Mesothelial cell of epicardium (in vitro differentiated cells): Measurements from ENCODE around the gene CTSD. TPM values are rescaled to one million over a fixed set of nuclear protein-coding genes. Genes with fewer than 3 reads are reported as not detected.

Experiments
- DNase-seq, 2 experiments: peaks; one replicate each; pipeline ENCODE4 v3.0.0; 2021; ENCODE audit warnings: low spot score in 2 of 2; ENCODE audit not compliant: unreplicated experiment in 2 of 2
- H3K27ac Mint-ChIP-seq: 2 replicates; pipeline ENCODE4 v1.8.0; 2021; ENCODE audit warnings: mixed read lengths
- H3K27me3 Mint-ChIP-seq: 2 replicates; pipeline ENCODE4 v1.8.0; 2021; ENCODE audit warnings: low read depth, mixed read lengths
- H3K36me3 Mint-ChIP-seq: 2 replicates; pipeline ENCODE4 v1.8.0; 2021; ENCODE audit warnings: mixed read lengths
- H3K4me1 Mint-ChIP-seq: 2 replicates; pipeline ENCODE4 v1.8.0; 2021; ENCODE audit warnings: mixed read lengths
- H3K4me3 Mint-ChIP-seq: 2 replicates; pipeline ENCODE4 v1.8.0; 2021; ENCODE audit warnings: mild to moderate bottlenecking, moderate library complexity, mixed read lengths
- H3K9me3 Mint-ChIP-seq: 2 replicates; pipeline ENCODE4 v1.8.0; 2021; ENCODE audit warnings: mixed read lengths
- total RNA-seq: library from RNA; stranded (reverse); gene quantifications from 3 replicates; pipeline ENCODE4 v1.2.1, GENCODE V29; 2021
- TF ChIP-seq, protein P1 (sequence below): fragments of 200-600 bp; sonication (generic); IDR thresholded peaks from one replicate; pipeline ENCODE4 v1.5.0; 2021; ENCODE audit warnings: antibody characterized with exemption; ENCODE audit not compliant: unreplicated experiment

The CTSD gene
- total RNA-seq, 1 donor from 2014 or later: 139 TPM

- H3K9me3 Mint-ChIP-seq: no peaks in the 10 kb centered on the region
- DNase-seq: no peak
- H3K36me3 Mint-ChIP-seq: no peaks in the 10 kb centered on the region
- TF ChIP-seq, protein P1, sequence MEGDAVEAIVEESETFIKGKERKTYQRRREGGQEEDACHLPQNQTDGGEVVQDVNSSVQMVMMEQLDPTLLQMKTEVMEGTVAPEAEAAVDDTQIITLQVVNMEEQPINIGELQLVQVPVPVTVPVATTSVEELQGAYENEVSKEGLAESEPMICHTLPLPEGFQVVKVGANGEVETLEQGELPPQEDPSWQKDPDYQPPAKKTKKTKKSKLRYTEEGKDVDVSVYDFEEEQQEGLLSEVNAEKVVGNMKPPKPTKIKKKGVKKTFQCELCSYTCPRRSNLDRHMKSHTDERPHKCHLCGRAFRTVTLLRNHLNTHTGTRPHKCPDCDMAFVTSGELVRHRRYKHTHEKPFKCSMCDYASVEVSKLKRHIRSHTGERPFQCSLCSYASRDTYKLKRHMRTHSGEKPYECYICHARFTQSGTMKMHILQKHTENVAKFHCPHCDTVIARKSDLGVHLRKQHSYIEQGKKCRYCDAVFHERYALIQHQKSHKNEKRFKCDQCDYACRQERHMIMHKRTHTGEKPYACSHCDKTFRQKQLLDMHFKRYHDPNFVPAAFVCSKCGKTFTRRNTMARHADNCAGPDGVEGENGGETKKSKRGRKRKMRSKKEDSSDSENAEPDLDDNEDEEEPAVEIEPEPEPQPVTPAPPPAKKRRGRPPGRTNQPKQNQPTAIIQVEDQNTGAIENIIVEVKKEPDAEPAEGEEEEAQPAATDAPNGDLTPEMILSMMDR: no peak
- H3K4me1 Mint-ChIP-seq: peaks cover 3% of the 10 kb centered on the region
- H3K27me3 Mint-ChIP-seq: peaks cover 14% of the 10 kb centered on the region
- no peak overlapping the region for H3K27ac Mint-ChIP-seq
- H3K4me3 Mint-ChIP-seq: no peak overlapping the region
Measured at GRCh38 chr11:1777737-1778136, 14.0 kb upstream of the CTSD start.

- no peak for DNase-seq
Measured at GRCh38 chr11:1776944-1777715, 13.4 kb upstream of the CTSD start.

DNA sequence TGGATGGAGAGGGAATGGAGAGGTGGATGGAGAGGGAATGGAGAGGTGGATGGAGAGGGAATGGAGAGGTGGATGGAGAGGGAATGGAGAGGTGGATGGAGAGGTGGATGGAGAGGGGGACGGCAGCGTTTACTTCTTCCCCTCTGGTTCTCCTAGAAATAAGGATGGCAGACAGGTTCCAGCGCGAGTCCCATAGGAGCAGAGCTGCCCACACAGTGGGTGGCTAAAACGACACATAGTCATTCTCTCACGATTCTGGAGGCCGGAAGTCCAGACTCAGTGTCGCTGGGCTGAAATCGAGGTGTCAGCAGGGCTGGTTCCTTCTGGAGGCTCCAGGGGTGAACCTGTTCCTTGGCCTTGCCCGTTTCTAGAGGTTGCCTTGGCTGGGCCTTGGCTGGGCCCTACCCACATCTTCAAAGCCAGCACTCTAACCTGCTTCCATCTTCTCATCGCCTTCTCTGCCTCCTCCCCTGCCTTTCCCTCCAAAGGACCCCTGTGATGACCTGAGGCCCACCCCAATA, 12.7 kb upstream of the CTSD start:
- Mint-ChIP-seq H3K4me1 (peaks cover 13% of the 10 kb centered on the region), H3K9me3 (no peaks in the 10 kb centered on the region)

More at GRCh38 chr11:1776944-1777715, 13.4 kb upstream of the CTSD start:
- Mint-ChIP-seq H3K27me3 (peaks cover 11% of the 10 kb centered on the region), H3K36me3 (no peaks in the 10 kb centered on the region), H3K27ac (no peak overlapping the region), H3K4me3 (no peak overlapping the region), H3K4me1 (peaks cover 9% of the 10 kb centered on the region), H3K9me3 (no peaks in the 10 kb centered on the region)
- TF ChIP-seq, protein P1: no peak

GRCh38 chr11:1774886-1775285, 11.2 kb upstream of the CTSD start:
- DNase-seq: no peak
- H3K27ac Mint-ChIP-seq: no peak overlapping the region
- TF ChIP-seq, protein P1: no peak
- peaks cover 13% of the 10 kb centered on the region for H3K4me1 Mint-ChIP-seq
- no peaks in the 10 kb centered on the region for H3K36me3 Mint-ChIP-seq
- H3K4me3 Mint-ChIP-seq: no peak overlapping the region
- H3K9me3 Mint-ChIP-seq: no peaks in the 10 kb centered on the region
- peaks cover 9% of the 10 kb centered on the region for H3K27me3 Mint-ChIP-seq

More for the DNA sequence above, 12.7 kb upstream of the CTSD start:
- H3K27me3 Mint-ChIP-seq: peaks cover 8% of the 10 kb centered on the region
- H3K36me3 Mint-ChIP-seq: no peaks in the 10 kb centered on the region
- DNase-seq: no peak
- TF ChIP-seq, protein P1: no peak
- H3K4me3 Mint-ChIP-seq: no peak overlapping the region
- H3K27ac Mint-ChIP-seq: no peak overlapping the region

DNA sequence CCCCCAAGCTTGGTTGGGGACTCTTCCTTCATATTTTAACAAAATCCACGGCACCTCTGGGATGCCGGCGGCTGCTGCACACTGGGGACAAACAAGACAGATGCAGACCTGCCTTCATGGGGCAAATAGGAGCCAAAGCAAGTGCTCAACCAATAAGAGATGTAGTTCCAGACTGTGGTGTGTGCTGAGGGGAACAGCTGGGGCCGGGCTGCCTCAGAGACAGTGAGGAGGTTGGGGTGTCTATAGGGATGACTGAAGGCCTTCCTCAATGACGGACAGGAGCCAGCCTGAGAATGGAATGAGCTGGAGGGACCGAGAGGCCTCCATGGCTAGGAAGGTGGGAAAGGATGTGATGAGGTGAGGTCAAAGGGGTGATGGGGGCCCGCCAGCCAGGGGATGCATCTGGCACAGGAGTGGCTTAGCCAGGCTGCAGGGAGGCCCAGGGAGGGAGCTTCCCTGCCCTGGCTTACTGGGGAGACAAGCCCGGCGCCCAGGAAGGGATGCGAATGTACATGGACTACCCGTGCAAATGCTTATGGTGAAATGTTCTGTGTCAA, 10.3 kb upstream of the CTSD start:
- H3K27me3 Mint-ChIP-seq: peaks cover 9% of the 10 kb centered on the region
- H3K4me3 Mint-ChIP-seq: no peak overlapping the region
- TF ChIP-seq, protein P1: no peak
- no peak for DNase-seq
- H3K27ac Mint-ChIP-seq: no peak overlapping the region
- H3K4me1 Mint-ChIP-seq: peaks cover 13% of the 10 kb centered on the region
- no peaks in the 10 kb centered on the region for H3K36me3 Mint-ChIP-seq
- no peaks in the 10 kb centered on the region for H3K9me3 Mint-ChIP-seq
